GM21619 (cell line): ENCODE data around the gene RBMS1.
"Not testable (repeated sequence)": the region's sequence is repeated elsewhere in the genome, so short reads cannot be mapped to it uniquely, and the experiment has no call there.

ENCODE experiments used
- ATAC-seq: cut with Tn5 transposase; IDR thresholded peaks from one replicate; pipeline ENCODE4 v1.9.1; 2021; ENCODE audit not compliant: unreplicated experiment

Gene RBMS1

GRCh38 chr2:160502478-160502877 lies 8.9 kb upstream of the RBMS1 start:
- no peak for ATAC-seq

- no peak for ATAC-seq
These were observed 7.8 kb upstream of the RBMS1 start for GRCh38 chr2:160501370-160501769.

- no peak for ATAC-seq
These were observed 6.3 kb upstream of the RBMS1 start for GRCh38 chr2:160499865-160500264.

- no peak for ATAC-seq
These were observed 4.5 kb upstream of the RBMS1 start for GRCh38 chr2:160498137-160498536.

GRCh38 chr2:160494201-160494644 lies 616 bp upstream of the RBMS1 start:
- ATAC-seq = no peak

- ATAC-seq = no peak
These were observed 993 bp downstream of the RBMS1 start for GRCh38 chr2:160492401-160493226.

- no peak for ATAC-seq
These were observed 1.7 kb downstream of the RBMS1 start for GRCh38 chr2:160491911-160492371.

GRCh38 chr2:160490733-160491685 lies 2.6 kb downstream of the RBMS1 start:
- ATAC-seq = no peak

- no peak for ATAC-seq
These were observed 4.5 kb downstream of the RBMS1 start for GRCh38 chr2:160489111-160489510.

GRCh38 chr2:160488289-160488688 lies 5.3 kb downstream of the RBMS1 start:
- not testable (repeated sequence) for ATAC-seq

- no peak for ATAC-seq
These were observed 7.3 kb downstream of the RBMS1 start for GRCh38 chr2:160486341-160486740.

- no peak for ATAC-seq
These were observed 8.6 kb downstream of the RBMS1 start for GRCh38 chr2:160484859-160485520.

GRCh38 chr2:160482673-160483072 lies 10.9 kb downstream of the RBMS1 start:
- ATAC-seq = no peak

- ATAC-seq = no peak
These were observed 14.3 kb downstream of the RBMS1 start for GRCh38 chr2:160479269-160479668.

GRCh38 chr2:160478660-160479059 lies 14.9 kb downstream of the RBMS1 start:
- no peak for ATAC-seq

GRCh38 chr2:160477032-160477431 lies 16.6 kb downstream of the RBMS1 start:
- no peak for ATAC-seq

- no peak for ATAC-seq
These were observed 18.5 kb downstream of the RBMS1 start for GRCh38 chr2:160474891-160475787.

GRCh38 chr2:160474319-160474645 lies 19.3 kb downstream of the RBMS1 start:
- ATAC-seq = no peak

- no peak for ATAC-seq
These were observed 19.9 kb downstream of the RBMS1 start for GRCh38 chr2:160473468-160474318.
